Endothelial cell of umbilical vein (primary cell): ENCODE data around the gene CDK6. TPM values are rescaled to one million over a fixed set of nuclear protein-coding genes. Genes with fewer than 3 reads are reported as not detected.

Experiments used
- BruUV-seq: library from RNA; stranded (reverse); fragments of 400-500 nt; replicated peaks from 2 replicates; lab custom pipeline; 2021; lab: Mats Ljungman, UMichigan
- CTCF ChIA-PET: fragments of 300-600, 350-600 bp; sonication (Branson Sonifier 250); formaldehyde crosslinking; loops from one replicate; lab custom pipeline; 2021; ENCODE audit warnings: antibody characterized with exemption, inconsistent platforms; lab: Charles Lee
- POLR2A ChIA-PET: fragments of 300-600, 350-600 bp; sonication (Branson Sonifier 250); formaldehyde crosslinking; loops from one replicate; lab custom pipeline; 2021; ENCODE audit warnings: antibody characterized with exemption, inconsistent platforms; lab: Charles Lee
- DNase-seq: peaks from one replicate; pipeline ENCODE4 v3.0.0-alpha.2; 2011; ENCODE audit warnings: low read depth, low spot score
- FAIRE-seq: peaks from 2 replicates; lab custom pipeline; 2011; peaks lifted over from hg19 to GRCh38; lab: Jason Lieb, UNC
- H2AFZ ChIP-seq: 2 replicates; pipeline ENCODE4 v1.6.0; 2012; ENCODE audit warnings: low read depth, low read length, control low read depth, inconsistent platforms
- H3K27ac ChIP-seq: 2 replicates; pipeline ENCODE4 v1.5.1; 2011; ENCODE audit warnings: low read depth, mild to moderate bottlenecking, control low read depth, low read length, moderate library complexity; ENCODE audit not compliant: insufficient read depth
- H3K27me3 ChIP-seq, 2 experiments: 2 replicates each; pipeline versions ENCODE4 v1.6.0 to v1.6.1; 2011; ENCODE audit warnings: low read length in 2 of 2, mixed read lengths in 1 of 2; ENCODE audit not compliant: control insufficient read depth in 2 of 2, insufficient read depth in 2 of 2
- H3K36me3 ChIP-seq, 2 experiments: 2 replicates in 1 of 2; 3 replicates in 1 of 2; pipeline ENCODE4 v1.5.1; 2011; ENCODE audit warnings: low read length in 2 of 2, mild to moderate bottlenecking in 1 of 2, moderate library complexity in 1 of 2; ENCODE audit not compliant: control insufficient read depth in 2 of 2, insufficient read depth in 2 of 2; ENCODE audit errors: extremely low read depth in 1 of 2
- H3K4me1 ChIP-seq: 3 replicates; pipeline ENCODE4 v1.5.1; 2011; ENCODE audit warnings: mild to moderate bottlenecking, low read length; ENCODE audit not compliant: control insufficient read depth, insufficient read depth; ENCODE audit errors: extremely low read depth
- H3K4me2 ChIP-seq: 2 replicates; pipeline ENCODE4 v1.6.1; 2011; ENCODE audit warnings: low read length, control low read depth, mixed read lengths; ENCODE audit not compliant: insufficient read depth
- H3K4me3 ChIP-seq, 3 experiments: fragments of 200-600 bp in 1 of 3; sonication (generic), shearing (Covaris generic) in 1 of 3; replicated peaks in 1 of 3; 2 replicates each; pipeline ENCODE4 v1.5.1; 2011 to 2016; ENCODE audit warnings: control low read depth in 3 of 3, low read length in 3 of 3, mild to moderate bottlenecking in 2 of 3, inconsistent platforms in 1 of 3, low read depth in 1 of 3, moderate library complexity in 1 of 3; ENCODE audit not compliant: insufficient read depth in 1 of 3
- H3K79me2 ChIP-seq: 2 replicates; pipeline ENCODE4 v1.6.0; 2012; ENCODE audit warnings: low read length, inconsistent platforms; ENCODE audit not compliant: control insufficient read depth, insufficient read depth
- H3K9ac ChIP-seq: replicated peaks from 2 replicates; pipeline ENCODE3; 2011; ENCODE audit warnings: low read length, control low read depth; ENCODE audit not compliant: insufficient read depth; ENCODE audit errors: extremely low read depth
- H3K9me1 ChIP-seq: replicated peaks from 3 replicates; pipeline ENCODE4 v1.6.0; 2011; ENCODE audit warnings: mild to moderate bottlenecking, low read length; ENCODE audit not compliant: control insufficient read depth, insufficient read depth; ENCODE audit errors: extremely low read depth
- H3K9me3 ChIP-seq: replicated peaks from 2 replicates; pipeline ENCODE4 v1.5.1; 2012; ENCODE audit warnings: low read length, inconsistent platforms; ENCODE audit not compliant: control insufficient read depth, insufficient read depth
- H4K20me1 ChIP-seq: replicated peaks from 2 replicates; pipeline ENCODE3; 2011; ENCODE audit warnings: mild to moderate bottlenecking, low read length; ENCODE audit not compliant: control insufficient read depth, insufficient read depth; ENCODE audit errors: extremely low read depth
- EZH2 ChIP-seq: IDR thresholded peaks from 2 replicates; pipeline ENCODE4 v1.6.1; 2012; ENCODE audit warnings: borderline replicate concordance, low read depth, mild to moderate bottlenecking, moderate library complexity, low read length, inconsistent platforms; ENCODE audit not compliant: severe bottlenecking
- FOS ChIP-seq: IDR thresholded peaks from 2 replicates; pipeline ENCODE4 v1.6.1; 2011; ENCODE audit warnings: mild to moderate bottlenecking, low read length, moderate library complexity, borderline replicate concordance; ENCODE audit not compliant: insufficient read depth
- GATA2 ChIP-seq: IDR thresholded peaks from 2 replicates; pipeline ENCODE4 v1.7.0; 2011; ENCODE audit warnings: low read depth, mild to moderate bottlenecking, moderate library complexity, mixed read lengths, low read length; ENCODE audit not compliant: insufficient read length, insufficient read depth
- JUN ChIP-seq: IDR thresholded peaks from 2 replicates; pipeline ENCODE4 v1.6.1; 2011; ENCODE audit warnings: borderline replicate concordance, low read depth; ENCODE audit not compliant: insufficient read length, insufficient read depth
- MAX ChIP-seq: IDR thresholded peaks from 2 replicates; pipeline ENCODE4 v1.6.1; 2011; ENCODE audit not compliant: insufficient read depth, insufficient read length
- MYC ChIP-seq: IDR thresholded peaks from one replicate; pipeline ENCODE4 v1.6.1; 2011; ENCODE audit warnings: mild to moderate bottlenecking, low read depth, low read length
- POLR2A ChIP-seq: IDR thresholded peaks from 2 replicates; pipeline ENCODE4 v1.6.1; 2012; ENCODE audit warnings: low read depth, mild to moderate bottlenecking, control low read depth, low read length
- POLR2AphosphoS5 ChIP-seq: IDR thresholded peaks from 2 replicates; pipeline ENCODE4 v1.6.1; 2012; ENCODE audit warnings: low read depth, mild to moderate bottlenecking, control low read depth, low read length, moderate library complexity; ENCODE audit not compliant: insufficient read depth
- dilution Hi-C: fragments of 300-500 bp; cut with MboI; formaldehyde crosslinking; loops from one replicate; pipeline ENCODE4 v1.15.0; 2019; ENCODE audit warnings: low sequenced_read_pairs; ENCODE audit not compliant: extremely low pct_ligation_motif_present
- intact Hi-C: fragments of 100-400 bp; cut with micrococcal nuclease; formaldehyde crosslinking; loops from one replicate; pipeline ENCODE4 v1.10.0; 2022
- polyA plus RNA-seq, 4 experiments: library from polyadenylated mRNA; depleted of rRNA in 3 of 4; stranded (reverse) in 3 of 4; unstranded in 1 of 4; fragments of >200 nt; gene quantifications; 2 replicates each; pipeline versions ENCODE4 v1.2.1 to v1.2.3, GENCODE V29; 2011 to 2012; ENCODE audit warnings: missing spikeins in 1 of 4
- total RNA-seq: library from RNA; stranded (reverse); gene quantifications from 2 replicates; pipeline ENCODE4 v1.2.3, GENCODE V29; 2021
- TF ChIP-seq, protein P1 (sequence below), 2 donors: IDR thresholded peaks; 1 replicate in 1 of 2; 2 replicates in 1 of 2; pipeline ENCODE4 v1.5.1; 2011; ENCODE audit warnings: low read length in 2 of 2, mild to moderate bottlenecking in 2 of 2, moderate library complexity in 2 of 2, control low read depth in 1 of 2, inconsistent platforms in 1 of 2, low read depth in 1 of 2; ENCODE audit not compliant: insufficient read depth in 1 of 2; ENCODE audit errors: extremely low read depth in 1 of 2

CDK6 gene
- total and polyA plus RNA-seq, 2 donors (not counting 3 experiments of a cell fraction or from before 2014, with no cell fraction given): 6.0 to 28.2 TPM

- peaks cover 9% of the 10 kb centered on the region for H3K79me2 ChIP-seq
- FAIRE-seq: no peak
- BruUV-seq: no TSS peak
- no peak overlapping the region for H3K4me2 ChIP-seq
- ChIA-PET CTCF (no interaction called here), POLR2A (no interaction called here)
- H3K27me3 ChIP-seq: no peaks in the 10 kb centered on the region
- no peak overlapping the region for H2AFZ ChIP-seq
- no peak overlapping the region for H3K27ac ChIP-seq
- no peak for TF ChIP-seq MAX
- no peak for TF ChIP-seq GATA2
- TF ChIP-seq JUN: no peak
- no peak for TF ChIP-seq FOS
- no peak for TF ChIP-seq POLR2AphosphoS5
- TF ChIP-seq, protein P1, sequence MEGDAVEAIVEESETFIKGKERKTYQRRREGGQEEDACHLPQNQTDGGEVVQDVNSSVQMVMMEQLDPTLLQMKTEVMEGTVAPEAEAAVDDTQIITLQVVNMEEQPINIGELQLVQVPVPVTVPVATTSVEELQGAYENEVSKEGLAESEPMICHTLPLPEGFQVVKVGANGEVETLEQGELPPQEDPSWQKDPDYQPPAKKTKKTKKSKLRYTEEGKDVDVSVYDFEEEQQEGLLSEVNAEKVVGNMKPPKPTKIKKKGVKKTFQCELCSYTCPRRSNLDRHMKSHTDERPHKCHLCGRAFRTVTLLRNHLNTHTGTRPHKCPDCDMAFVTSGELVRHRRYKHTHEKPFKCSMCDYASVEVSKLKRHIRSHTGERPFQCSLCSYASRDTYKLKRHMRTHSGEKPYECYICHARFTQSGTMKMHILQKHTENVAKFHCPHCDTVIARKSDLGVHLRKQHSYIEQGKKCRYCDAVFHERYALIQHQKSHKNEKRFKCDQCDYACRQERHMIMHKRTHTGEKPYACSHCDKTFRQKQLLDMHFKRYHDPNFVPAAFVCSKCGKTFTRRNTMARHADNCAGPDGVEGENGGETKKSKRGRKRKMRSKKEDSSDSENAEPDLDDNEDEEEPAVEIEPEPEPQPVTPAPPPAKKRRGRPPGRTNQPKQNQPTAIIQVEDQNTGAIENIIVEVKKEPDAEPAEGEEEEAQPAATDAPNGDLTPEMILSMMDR (IDR thresholded peaks at IDR 0.05; ENCODE audit: extremely low read depth in 1 of 2, insufficient read depth in 1 of 2, low read depth in 1 of 2, low read length in 2 of 2): no peak
- TF ChIP-seq MYC: no peak
- TF ChIP-seq EZH2: no peak
- no peak for TF ChIP-seq POLR2A
- H3K36me3 ChIP-seq: no peaks in the 10 kb centered on the region
- no peak overlapping the region for H3K9ac ChIP-seq
- no peaks in the 10 kb centered on the region for H4K20me1 ChIP-seq
- DNase-seq: no peak
- H3K4me1 ChIP-seq: peaks cover 16% of the 10 kb centered on the region
- peaks cover 3% of the 10 kb centered on the region for H3K9me3 ChIP-seq
- no peak overlapping the region for H3K4me3 ChIP-seq
- dilution Hi-C loops (no loop called here), intact Hi-C loops (no loop called here)
- H3K9me1 ChIP-seq: no peaks in the 10 kb centered on the region
These were observed 50.5 kb downstream of the CDK6 start for GRCh38 chr7:92785923-92786322.
